Bronchus fibroblast of lung (primary cell): ENCODE results near the gene TMEM242. TPM values are rescaled to one million over a fixed set of nuclear protein-coding genes. Genes with fewer than 3 reads are reported as not detected.

Experiments
- total RNA-seq: library from RNA; depleted of rRNA; stranded (reverse); fragments of >200 nt; gene quantifications from 2 replicates; pipeline ENCODE4 v1.2.3, GENCODE V29; 2015

Gene TMEM242
- total RNA-seq, result 4.5 and 5.2 TPM in 2 replicates

GRCh38 chr6:157323255-157323965 is at the start of gene TMEM242:
TMEM242 (minus strand) TSS chr6:157323519; CDS start chr6:157323499, 20 bp downstream.

Other genes with a start within 250 kb of the TMEM242 start
- 3.4 and 4.0 TPM in 2 replicates for gene ZDHHC14, start 57.7 kb upstream of the TMEM242 start, total RNA-seq